Dendritic cell treated with granulocyte-macrophage colony-stimulating factor and Interleukin-4, amounts not matched to agents 40 ng/mL and 50 ng/mL, for 4 days (primary cell): Measurements from ENCODE around the gene LILRA1.

Experiments
- H3K27ac Mint-ChIP-seq: one replicate; pipeline ENCODE4 v1.8.0; 2022; ENCODE audit warnings: mild to moderate bottlenecking, mixed read lengths
- H3K27me3 Mint-ChIP-seq: one replicate; pipeline ENCODE4 v1.8.0; 2022; ENCODE audit warnings: mild to moderate bottlenecking, mixed read lengths
- H3K36me3 Mint-ChIP-seq: one replicate; pipeline ENCODE4 v1.8.0; 2022; ENCODE audit warnings: low read depth, mixed read lengths
- H3K4me1 Mint-ChIP-seq: one replicate; pipeline ENCODE4 v1.8.0; 2022; ENCODE audit warnings: low read depth, mixed read lengths
- H3K4me3 Mint-ChIP-seq: one replicate; pipeline ENCODE4 v1.8.0; 2022; ENCODE audit warnings: mild to moderate bottlenecking, moderate library complexity, mixed read lengths
- H3K9me3 Mint-ChIP-seq: one replicate; pipeline ENCODE4 v1.8.0; 2022; ENCODE audit warnings: mixed read lengths
- intact Hi-C: fragments of 100-400 bp; cut with micrococcal nuclease; formaldehyde crosslinking; loops from one replicate; pipeline ENCODE4 v1.15.0; 2022

LILRA1 gene

GRCh38 chr19:54644056-54644455, 50.6 kb downstream of the LILRA1 start:
- Mint-ChIP-seq H3K4me3 (peak overlapping the region; percentile 71), H3K27ac (peak overlapping the region; percentile 95), H3K4me1 (peaks cover 60% of the 10 kb centered on the region), H3K9me3 (no peaks in the 10 kb centered on the region), H3K27me3 (peaks cover 7% of the 10 kb centered on the region), H3K36me3 (peaks cover 7% of the 10 kb centered on the region)
- intact Hi-C loops, result loop anchor here (2.0 to 5.0 kb wide), 2 partner anchors 37 to 163 kb away; no protein-coding TSS in a partner anchor

- intact Hi-C loops, result no loop called here
- Mint-ChIP-seq H3K27ac (no peak overlapping the region), H3K4me3 (no peak overlapping the region), H3K27me3 (peaks cover 7% of the 10 kb centered on the region), H3K9me3 (no peaks in the 10 kb centered on the region), H3K36me3 (peaks cover 7% of the 10 kb centered on the region), H3K4me1 (peaks cover 70% of the 10 kb centered on the region)
These were observed 53.0 kb downstream of the LILRA1 start for GRCh38 chr19:54646331-54646841.

- Mint-ChIP-seq H3K4me1 (peaks cover 62% of the 10 kb centered on the region), H3K9me3 (no peaks in the 10 kb centered on the region), H3K36me3 (peaks cover 7% of the 10 kb centered on the region), H3K27me3 (peaks cover 8% of the 10 kb centered on the region), H3K4me3 (no peak overlapping the region), H3K27ac (no peak overlapping the region)
- intact Hi-C loops, result no loop called here
These were observed 54.7 kb downstream of the LILRA1 start for GRCh38 chr19:54648129-54648528.

- peaks cover 7% of the 10 kb centered on the region for H3K36me3 Mint-ChIP-seq
- H3K9me3 Mint-ChIP-seq, result no peaks in the 10 kb centered on the region
- peaks cover 14% of the 10 kb centered on the region for H3K27me3 Mint-ChIP-seq
- intact Hi-C loops, result loop anchor here (5.0 kb wide), 1 partner anchor 267 kb away; no protein-coding TSS in a partner anchor
- H3K27ac Mint-ChIP-seq, result no peak overlapping the region
- H3K4me3 Mint-ChIP-seq, result no peak overlapping the region
- H3K4me1 Mint-ChIP-seq, result peaks cover 53% of the 10 kb centered on the region
These were observed 56.8 kb downstream of the LILRA1 start for GRCh38 chr19:54650108-54650655.
